DND-41 (cell line): Measurements from ENCODE around the gene WDR7.

Experiments used
- CTCF ChIP-seq: IDR thresholded peaks from 2 replicates; pipeline ENCODE4 v1.5.1; 2012; ENCODE audit warnings: borderline replicate concordance, low read length, moderate library complexity, mild to moderate bottlenecking; ENCODE audit not compliant: poor library complexity, severe bottlenecking; ENCODE audit errors: extremely low read depth
- EZH2 ChIP-seq: IDR thresholded peaks from 3 replicates; pipeline ENCODE4 v1.6.1; 2012; ENCODE audit warnings: borderline replicate concordance, low read depth, mild to moderate bottlenecking, moderate library complexity, low read length, inconsistent platforms; ENCODE audit not compliant: severe bottlenecking

DNA sequence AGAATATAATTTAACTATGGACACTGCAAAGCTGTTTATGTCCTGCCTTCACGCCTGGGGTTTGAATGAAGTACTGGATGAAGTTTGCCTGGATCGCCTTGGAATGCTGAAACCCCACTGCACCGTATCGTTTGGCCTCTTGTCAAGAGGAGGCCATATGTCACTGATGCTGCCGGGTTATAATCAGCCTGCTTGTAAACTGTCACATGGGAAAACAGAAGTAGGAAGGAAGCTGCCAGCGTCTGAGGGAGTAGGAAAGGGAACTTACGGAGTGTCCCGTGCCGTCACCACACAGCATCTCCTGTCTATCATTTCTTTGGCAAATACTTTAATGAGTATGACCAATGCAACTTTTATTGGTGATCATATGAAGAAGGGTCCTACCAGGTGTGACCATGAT lies 105.8 kb downstream of the WDR7 start:
- TF ChIP-seq CTCF (no peak), EZH2 (no peak)
